Immature natural killer cell (primary cell): ENCODE measurements around the gene APOBEC2. TPM values are rescaled to one million over a fixed set of nuclear protein-coding genes. Genes with fewer than 3 reads are reported as not detected.

ENCODE experiments used
- DNase-seq, 3 donors: peaks; one replicate each; pipeline ENCODE4 v3.0.0; 2022; ENCODE audit warnings: mixed read lengths in 1 of 3
- H3K27ac Mint-ChIP-seq, 6 donors: one replicate each; pipeline ENCODE4 v1.8.0; 2020; ENCODE audit warnings: mixed read lengths in 6 of 6, mild to moderate bottlenecking in 5 of 6, inconsistent platforms in 4 of 6, moderate library complexity in 3 of 6
- H3K27me3 Mint-ChIP-seq, 3 donors: one replicate each; pipeline ENCODE4 v1.8.0; 2020 to 2021; ENCODE audit warnings: low read depth in 3 of 3, mild to moderate bottlenecking in 3 of 3, mixed read lengths in 3 of 3, moderate library complexity in 3 of 3, inconsistent platforms in 1 of 3
- H3K36me3 Mint-ChIP-seq, 3 donors: one replicate each; pipeline ENCODE4 v1.8.0; 2020; ENCODE audit warnings: mixed read lengths in 3 of 3, inconsistent platforms in 2 of 3, mild to moderate bottlenecking in 2 of 3
- H3K4me1 Mint-ChIP-seq, 2 donors: one replicate each; pipeline ENCODE4 v1.8.0; 2020; ENCODE audit warnings: inconsistent platforms in 2 of 2, mild to moderate bottlenecking in 2 of 2, mixed read lengths in 2 of 2, moderate library complexity in 1 of 2
- H3K4me3 Mint-ChIP-seq, 5 donors: one replicate each; pipeline ENCODE4 v1.8.0; 2020; ENCODE audit warnings: mild to moderate bottlenecking in 5 of 5, mixed read lengths in 5 of 5, inconsistent platforms in 3 of 5, moderate library complexity in 3 of 5
- H3K9me3 Mint-ChIP-seq, 6 donors: one replicate each; pipeline ENCODE4 v1.8.0; 2020; ENCODE audit warnings: mild to moderate bottlenecking in 6 of 6, mixed read lengths in 6 of 6, inconsistent platforms in 4 of 6, moderate library complexity in 3 of 6
- polyA plus RNA-seq, 3 donors: library from polyadenylated mRNA; unstranded; fragments of 300-500 nt; fragmentation: Illumina TruSeq; gene quantifications; one replicate each; pipeline ENCODE4 v1.2.3, GENCODE V29; 2021

APOBEC2 gene
- polyA plus RNA-seq, 3 donors from 2014 or later, result 0.50 TPM; not detected in 2

DNA sequence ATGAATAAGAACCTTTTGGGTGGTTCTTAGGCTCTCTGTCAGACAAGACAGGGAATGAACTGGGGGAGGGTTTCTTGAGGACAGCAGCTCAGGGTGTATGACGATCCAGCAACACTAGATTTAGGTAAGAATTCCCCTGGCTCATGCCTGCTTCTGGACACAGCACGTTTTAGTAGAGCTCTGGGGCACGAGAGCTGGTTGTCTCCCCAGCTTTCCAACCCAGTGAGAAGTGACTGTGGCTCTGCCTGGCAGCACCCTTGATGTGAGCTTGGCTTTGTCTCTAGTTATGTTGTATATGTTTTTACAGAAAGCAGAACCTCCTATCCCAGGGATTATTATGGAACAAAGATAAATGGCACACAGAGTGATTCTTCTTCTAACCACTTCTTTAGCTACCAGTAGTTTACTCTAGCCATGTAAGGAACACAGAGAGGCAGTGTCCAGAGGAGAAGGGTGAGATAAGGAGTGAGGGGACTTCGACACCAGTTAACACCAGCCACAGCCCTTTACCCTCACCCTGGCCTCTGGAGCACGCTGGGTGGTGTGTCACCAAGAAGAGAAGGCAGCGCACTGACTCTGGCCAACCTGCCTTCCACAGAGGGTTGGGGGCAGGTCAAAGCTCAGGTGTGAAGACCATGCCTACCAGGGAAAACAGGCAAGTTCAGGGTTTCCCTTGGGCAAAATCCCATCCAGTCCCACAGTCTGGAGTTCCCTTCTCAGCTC, 3.9 kb downstream of the APOBEC2 start:
- Mint-ChIP-seq H3K4me3 (no peak overlapping the region), H3K4me1 (peaks cover 25 to 31% of the 10 kb centered on the region in 2 donors), H3K36me3 (peaks cover 7 to 20% (median 9%) of the 10 kb centered on the region in 3 donors), H3K27me3 (peaks cover 5 to 10% (median 9%) of the 10 kb centered on the region in 3 donors), H3K9me3 (no peaks in the 10 kb centered on the region), H3K27ac (peak overlapping the region in 3 of 6 donors; percentile 13 to 78 (median 18))
- no peak for DNase-seq

GRCh38 chr6:41058783-41059181, 5.8 kb downstream of the APOBEC2 start:
- Mint-ChIP-seq H3K27ac (peak overlapping the region in 5 of 6 donors; percentile 30 to 90 (median 74)), H3K9me3 (no peaks in the 10 kb centered on the region), H3K4me1 (peaks cover 16 to 22% of the 10 kb centered on the region in 2 donors), H3K27me3 (peaks cover 5 to 10% (median 9%) of the 10 kb centered on the region in 3 donors), H3K36me3 (peaks cover 5 to 30% (median 15%) of the 10 kb centered on the region in 3 donors), H3K4me3 (no peak overlapping the region)
- no peak for DNase-seq

GRCh38 chr6:41059556-41059955, 6.6 kb downstream of the APOBEC2 start:
- no peak for DNase-seq
- H3K36me3 Mint-ChIP-seq, result peaks cover 5 to 36% (median 22%) of the 10 kb centered on the region in 3 donors
- peak overlapping the region in 3 of 6 donors; percentile 58 to 74 (median 68) for H3K27ac Mint-ChIP-seq
- H3K9me3 Mint-ChIP-seq, result no peaks in the 10 kb centered on the region
- H3K27me3 Mint-ChIP-seq, result peaks cover 5 to 10% (median 9%) of the 10 kb centered on the region in 3 donors
- peaks cover 16 to 22% of the 10 kb centered on the region in 2 donors for H3K4me1 Mint-ChIP-seq
- H3K4me3 Mint-ChIP-seq, result no peak overlapping the region

DNA sequence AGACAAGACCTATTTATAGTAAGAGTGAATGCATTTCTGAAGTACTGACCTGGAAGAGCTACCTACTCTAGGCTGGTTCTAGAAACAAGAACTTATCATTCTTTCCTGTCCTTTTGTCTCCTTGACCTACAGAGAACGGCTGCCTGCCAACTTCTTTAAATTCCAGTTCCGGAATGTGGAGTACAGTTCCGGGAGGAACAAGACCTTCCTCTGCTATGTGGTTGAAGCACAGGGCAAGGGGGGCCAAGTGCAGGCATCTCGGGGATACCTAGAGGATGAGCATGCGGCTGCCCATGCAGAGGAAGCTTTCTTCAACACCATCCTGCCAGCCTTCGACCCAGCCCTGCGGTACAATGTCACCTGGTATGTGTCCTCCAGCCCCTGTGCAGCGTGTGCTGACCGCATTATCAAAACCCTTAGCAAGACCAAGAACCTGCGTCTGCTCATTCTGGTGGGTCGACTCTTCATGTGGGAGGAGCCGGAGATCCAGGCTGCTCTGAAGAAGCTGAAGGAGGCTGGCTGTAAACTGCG, 8.3 kb downstream of the APOBEC2 start:
- peaks cover 8 to 42% (median 26%) of the 10 kb centered on the region in 3 donors for H3K36me3 Mint-ChIP-seq
- H3K27me3 Mint-ChIP-seq, result peaks cover 5 to 10% (median 9%) of the 10 kb centered on the region in 3 donors
- H3K4me3 Mint-ChIP-seq, result no peak overlapping the region
- DNase-seq, result no peak
- peaks cover 16 to 22% of the 10 kb centered on the region in 2 donors for H3K4me1 Mint-ChIP-seq
- H3K9me3 Mint-ChIP-seq, result no peaks in the 10 kb centered on the region
- H3K27ac Mint-ChIP-seq, result no peak overlapping the region

DNA sequence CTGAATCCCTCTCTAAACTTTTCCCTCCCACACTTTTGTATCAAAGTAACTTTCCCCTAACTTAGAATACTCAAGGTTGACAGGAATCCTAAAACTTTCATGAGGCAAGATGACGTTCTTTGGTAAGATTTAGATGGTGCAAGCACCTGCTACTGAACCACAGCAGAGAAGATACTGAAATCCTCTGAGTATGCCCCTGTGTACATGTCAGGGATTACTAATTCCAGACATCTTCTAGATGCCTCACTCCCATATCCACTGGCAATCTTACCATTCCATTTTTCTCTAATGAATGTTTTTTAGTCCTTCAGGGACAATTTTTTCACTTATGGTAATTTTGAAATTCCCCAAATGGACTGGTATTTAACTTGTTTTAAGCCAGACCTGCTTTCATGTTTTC, 9.1 kb downstream of the APOBEC2 start:
- Mint-ChIP-seq H3K4me1 (peaks cover 22 to 24% of the 10 kb centered on the region in 2 donors), H3K9me3 (no peaks in the 10 kb centered on the region), H3K27me3 (peaks cover 5 to 10% (median 9%) of the 10 kb centered on the region in 3 donors), H3K36me3 (peaks cover 14 to 49% (median 31%) of the 10 kb centered on the region in 3 donors), H3K4me3 (no peak overlapping the region), H3K27ac (no peak overlapping the region)
- DNase-seq, result no peak

GRCh38 chr6:41063884-41064285, 10.9 kb downstream of the APOBEC2 start:
- Mint-ChIP-seq H3K4me1 (peaks cover 8 to 10% of the 10 kb centered on the region in 2 donors), H3K27ac (no peak overlapping the region), H3K27me3 (peaks cover 0 to 2% (median 0%) of the 10 kb centered on the region in 3 donors), H3K9me3 (no peaks in the 10 kb centered on the region), H3K36me3 (peaks cover 16 to 60% (median 36%) of the 10 kb centered on the region in 3 donors), H3K4me3 (no peak overlapping the region)
- no peak for DNase-seq

- Mint-ChIP-seq H3K27me3 (peaks cover 0 to 2% (median 0%) of the 10 kb centered on the region in 3 donors), H3K4me3 (no peak overlapping the region), H3K4me1 (peaks cover 8 to 15% of the 10 kb centered on the region in 2 donors), H3K27ac (no peak overlapping the region), H3K9me3 (no peaks in the 10 kb centered on the region), H3K36me3 (peaks cover 11 to 56% (median 34%) of the 10 kb centered on the region in 3 donors)
- no peak for DNase-seq
Observed at GRCh38 chr6:41064841-41065240, 11.8 kb downstream of the APOBEC2 start.

DNA sequence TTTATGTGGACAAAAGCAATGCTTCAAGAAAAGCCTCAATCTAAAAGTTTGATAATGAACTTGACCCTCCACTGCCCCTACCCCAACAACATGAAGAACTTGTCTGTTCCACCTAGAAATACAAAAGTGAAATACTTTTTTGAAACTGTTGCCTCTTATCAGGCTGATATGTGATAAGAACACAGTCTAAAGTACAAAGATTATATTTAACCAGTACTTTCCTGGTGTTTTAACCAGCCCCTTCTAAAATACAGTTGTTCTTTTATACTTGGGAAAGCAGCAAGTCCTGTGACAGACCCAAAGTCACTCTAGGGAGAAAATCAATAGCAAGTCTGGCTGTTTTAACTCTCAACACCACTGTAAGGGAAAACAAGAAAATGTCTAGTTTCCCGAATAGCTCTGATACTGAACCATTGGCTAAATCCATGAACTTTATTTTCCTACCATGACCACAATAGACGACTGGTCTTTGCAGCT, 12.6 kb downstream of the APOBEC2 start:
- Mint-ChIP-seq H3K9me3 (no peaks in the 10 kb centered on the region), H3K36me3 (peaks cover 11 to 56% (median 27%) of the 10 kb centered on the region in 3 donors), H3K4me3 (no peak overlapping the region), H3K4me1 (peaks cover 6 to 21% of the 10 kb centered on the region in 2 donors), H3K27ac (no peak overlapping the region), H3K27me3 (peaks cover 0 to 2% (median 0%) of the 10 kb centered on the region in 3 donors)
- DNase-seq, result no peak

- peaks cover 1 to 4% (median 2%) of the 10 kb centered on the region in 3 donors for H3K27me3 Mint-ChIP-seq
- peaks cover 18 to 34% of the 10 kb centered on the region in 2 donors for H3K4me1 Mint-ChIP-seq
- peaks cover 11 to 46% (median 27%) of the 10 kb centered on the region in 3 donors for H3K36me3 Mint-ChIP-seq
- no peak overlapping the region for H3K4me3 Mint-ChIP-seq
- DNase-seq, result peak; percentile 50 to 57 (median 54)
- H3K27ac Mint-ChIP-seq, result peak overlapping the region in 5 of 6 donors; percentile 4 to 74 (median 7)
- no peaks in the 10 kb centered on the region for H3K9me3 Mint-ChIP-seq
Observed at GRCh38 chr6:41066867-41067304, 13.9 kb downstream of the APOBEC2 start.

DNA sequence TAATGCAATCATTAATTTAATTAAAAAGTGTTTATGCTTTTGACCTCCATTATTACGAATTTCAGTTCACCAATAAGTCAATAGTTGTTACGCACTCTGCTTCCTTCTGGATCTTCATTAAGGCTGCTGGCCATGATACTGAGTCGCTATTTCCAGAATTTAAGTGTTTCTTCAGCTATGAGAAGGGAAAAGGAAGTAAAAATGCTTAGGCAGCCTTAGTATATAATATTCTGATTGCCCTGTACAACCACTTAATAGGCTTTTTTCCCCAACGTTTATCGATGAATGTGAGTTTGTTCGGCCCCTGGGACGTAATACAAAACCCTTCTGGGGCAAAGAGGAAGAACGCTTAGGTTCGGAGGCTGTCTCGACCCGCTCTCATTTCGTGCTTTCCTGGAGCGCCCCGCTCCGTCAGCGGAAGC, 18.5 kb downstream of the APOBEC2 start:
- peaks cover 14 to 20% (median 15%) of the 10 kb centered on the region in 3 donors for H3K27me3 Mint-ChIP-seq
- no peaks in the 10 kb centered on the region for H3K9me3 Mint-ChIP-seq
- H3K4me3 Mint-ChIP-seq, result peak overlapping the region; percentile 96 to 98 (median 96)
- H3K4me1 Mint-ChIP-seq, result peaks cover 42 to 59% of the 10 kb centered on the region in 2 donors
- peaks cover 7 to 19% (median 11%) of the 10 kb centered on the region in 3 donors for H3K36me3 Mint-ChIP-seq
- no peak for DNase-seq
- H3K27ac Mint-ChIP-seq, result peak overlapping the region; percentile 95 to 99 (median 98)

DNA sequence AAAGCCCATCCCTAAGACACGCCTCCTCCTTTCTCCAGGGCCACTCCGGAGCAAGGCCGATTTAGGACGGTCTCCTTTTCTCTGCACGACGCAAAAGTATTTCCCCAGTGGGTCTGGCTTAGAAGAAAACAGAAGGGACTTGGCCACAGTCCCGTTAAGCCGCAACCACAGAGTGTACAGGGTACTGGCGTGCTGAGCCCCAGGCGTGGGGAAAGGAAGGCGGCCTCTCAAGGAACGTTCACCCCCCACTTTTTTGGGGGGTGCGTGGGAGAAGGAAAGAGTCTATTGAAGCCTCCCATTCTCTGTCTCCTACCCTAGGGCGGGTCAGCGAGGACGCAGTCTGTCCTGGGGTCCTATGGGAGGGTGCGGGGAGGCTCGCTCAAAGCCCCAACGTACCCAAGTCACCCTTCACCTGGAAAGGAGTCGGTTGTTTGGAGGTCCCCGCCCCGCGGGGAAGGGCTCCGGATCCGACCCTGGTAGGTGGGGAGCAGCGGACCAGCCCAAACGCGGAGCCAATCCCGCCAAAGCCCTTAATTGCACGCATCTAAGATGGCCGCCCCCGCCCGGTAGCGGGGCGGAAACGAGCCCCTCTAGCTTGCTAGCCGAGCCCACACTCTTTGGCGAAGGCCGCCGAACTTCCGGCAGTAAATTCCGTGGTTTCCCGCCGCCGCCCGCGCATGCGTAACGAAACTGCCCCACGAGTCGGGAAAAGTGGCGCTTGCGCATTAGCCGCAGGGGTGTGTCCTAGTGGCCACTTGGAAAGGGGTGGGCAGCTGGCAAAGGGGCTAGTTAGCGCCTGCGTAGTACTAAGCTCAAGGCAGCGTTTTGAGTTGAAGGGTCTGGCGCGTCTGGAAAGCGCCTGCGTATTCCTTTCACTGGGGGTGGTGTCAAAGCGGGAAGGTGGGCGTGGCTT, 19.2 kb downstream of the APOBEC2 start, which contains the start of gene OARD1:
Gene OARD1 (minus strand): TSS at position 434 of the 913 bp plus-strand sequence. CDS start 722 bp downstream, outside the sequence.
- DNase-seq, result peak; percentile 100
- peak within 1 kb of the TSS; percentile 96 to 98 (median 98) for H3K4me3 Mint-ChIP-seq
- peaks cover under 1 to 13% (median 4%) of the 10 kb centered on the region in 3 donors for H3K36me3 Mint-ChIP-seq
- H3K27me3 Mint-ChIP-seq, result peaks cover 14 to 20% (median 15%) of the 10 kb centered on the region in 3 donors
- H3K27ac Mint-ChIP-seq, result peak within 1 kb of the TSS; percentile 95 to 99 (median 98)
- no peaks in the 10 kb centered on the region for H3K9me3 Mint-ChIP-seq
- peaks cover 37 to 57% of the 10 kb centered on the region in 2 donors for H3K4me1 Mint-ChIP-seq

- no peaks in the 10 kb centered on the region for H3K9me3 Mint-ChIP-seq
- H3K4me3 Mint-ChIP-seq, result peak within 1 kb of the TSS; percentile 96 to 98 (median 98)
- DNase-seq, result no peak
- H3K4me1 Mint-ChIP-seq, result peaks cover 37 to 57% of the 10 kb centered on the region in 2 donors
- H3K27me3 Mint-ChIP-seq, result peaks cover 14 to 20% (median 15%) of the 10 kb centered on the region in 3 donors
- H3K27ac Mint-ChIP-seq, result peak within 1 kb of the TSS; percentile 97 to 100 (median 98)
- H3K36me3 Mint-ChIP-seq, result peaks cover 0 to 6% (median 0%) of the 10 kb centered on the region in 3 donors
Observed at GRCh38 chr6:41072836-41073202, 19.8 kb downstream of the APOBEC2 start, which contains the start of gene NFYA. TSS of gene NFYA (plus strand) at chr6:41072974. CDS start at chr6:41079090, 6,116 bp downstream.
